Fibroblast of pulmonary artery (primary cell): ENCODE results near the gene STX3.

Source experiments
- DNase-seq: peaks from one replicate; pipeline ENCODE4 v3.0.0-alpha.2; 2010; ENCODE audit warnings: low read depth
- H3K4me3 ChIP-seq: replicated peaks from 2 replicates; pipeline ENCODE4 v1.5.1; 2011; ENCODE audit warnings: low read depth, mild to moderate bottlenecking, control low read depth, low read length, moderate library complexity
- CTCF ChIP-seq: IDR thresholded peaks from 2 replicates; pipeline ENCODE4 v1.5.1; 2011; ENCODE audit warnings: mild to moderate bottlenecking, control low read depth, low read length, inconsistent platforms; ENCODE audit errors: missing control alignments

Gene STX3

GRCh38 chr11:59716051-59716450 is 39.1 kb upstream of the STX3 start:
- no peak for DNase-seq
- TF ChIP-seq CTCF: no peak
- no peak overlapping the region for H3K4me3 ChIP-seq

DNA sequence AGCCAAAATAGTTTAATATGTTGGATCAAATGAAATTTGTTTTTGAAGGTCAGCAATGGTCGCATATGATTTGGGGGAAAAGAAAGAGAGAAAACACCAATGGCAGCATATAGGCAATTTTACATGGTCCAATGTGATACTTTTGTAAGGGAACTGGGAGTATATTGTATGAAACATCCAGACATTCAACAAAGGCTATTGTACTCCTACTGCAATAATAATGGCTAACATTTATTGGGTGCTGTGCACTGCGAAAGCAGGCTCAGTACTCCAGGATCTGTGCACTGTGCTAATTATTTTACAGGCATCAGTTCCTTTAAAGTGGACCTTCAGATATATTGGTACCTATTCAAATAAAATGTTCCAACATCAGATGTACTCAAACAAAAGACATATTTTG is 35.6 kb upstream of the STX3 start:
- TF ChIP-seq CTCF: no peak
- no peak for DNase-seq
- H3K4me3 ChIP-seq: no peak overlapping the region

- no peak for TF ChIP-seq CTCF
- H3K4me3 ChIP-seq: no peak overlapping the region
- no peak for DNase-seq
These were observed 31.1 kb upstream of the STX3 start for GRCh38 chr11:59724066-59724465.

- TF ChIP-seq CTCF: no peak
- DNase-seq: no peak
- no peak overlapping the region for H3K4me3 ChIP-seq
These were observed 27.8 kb upstream of the STX3 start for GRCh38 chr11:59727426-59727825.

- TF ChIP-seq CTCF: no peak
- H3K4me3 ChIP-seq: no peak overlapping the region
- no peak for DNase-seq
These were observed 27.0 kb upstream of the STX3 start for GRCh38 chr11:59728154-59728553.

DNA sequence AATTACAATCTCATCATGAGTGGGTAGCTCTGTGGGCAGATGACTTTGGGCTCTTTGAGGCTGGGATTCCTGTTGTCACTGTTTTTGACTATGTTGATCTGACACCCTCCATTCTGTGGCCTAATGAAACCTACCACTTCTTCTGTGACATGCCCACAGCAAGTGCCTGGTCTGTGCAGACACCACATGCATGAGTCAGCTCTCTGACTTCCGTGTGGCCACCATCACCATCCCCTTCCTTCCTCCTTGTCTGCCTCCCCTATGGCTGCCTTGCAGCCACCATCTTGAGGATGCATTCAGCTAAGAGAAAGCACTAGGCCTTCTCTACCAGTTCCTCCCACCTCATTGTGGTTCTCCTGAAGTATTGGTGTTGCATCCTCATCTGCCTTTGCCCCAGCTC is 26.3 kb upstream of the STX3 start:
- no peak overlapping the region for H3K4me3 ChIP-seq
- DNase-seq: no peak
- TF ChIP-seq CTCF: no peak

DNA sequence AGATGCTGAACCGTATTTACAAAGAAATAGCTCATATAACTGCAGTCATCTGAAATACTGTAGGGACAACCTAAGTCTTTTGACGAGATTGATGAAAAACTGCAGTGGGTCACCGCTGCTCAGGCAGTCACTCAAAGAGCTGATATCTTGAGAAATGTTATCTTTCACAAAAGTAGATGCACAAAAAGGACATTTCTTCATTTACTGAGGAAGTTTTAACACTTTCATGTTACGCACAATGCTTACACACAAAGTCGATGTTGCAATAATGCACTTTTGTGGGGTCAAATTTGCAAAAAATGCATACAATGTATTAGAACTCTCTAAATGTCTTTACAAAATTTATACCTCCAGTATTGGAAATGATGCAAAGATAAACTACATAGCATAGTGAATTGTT is 25.3 kb upstream of the STX3 start:
- TF ChIP-seq CTCF: no peak
- H3K4me3 ChIP-seq: no peak overlapping the region
- no peak for DNase-seq
